HepG2 (cell line): Measurements from ENCODE around the gene COPE. TPM values are rescaled to one million over a fixed set of nuclear protein-coding genes. Genes with fewer than 3 reads are reported as not detected.

ENCODE experiments used
- GATA4 ChIP-seq: sonication (generic); IDR thresholded peaks from 2 replicates; pipeline ENCODE4 v1.6.1; 2016; ENCODE audit warnings: antibody characterized with exemption, low read depth, borderline replicate concordance
- SNAPC2 ChIP-seq: sonication (generic); formaldehyde crosslinking; IDR thresholded peaks from 2 replicates; pipeline ENCODE4 v1.8.1; 2022; ENCODE audit warnings: mild to moderate bottlenecking, missing genetic modification reagents
- ZNF143 ChIP-seq: sonication (generic); formaldehyde crosslinking; IDR thresholded peaks from 2 replicates; pipeline ENCODE4 v1.4.0; 2020; ENCODE audit warnings: missing genetic modification reagents
- ZNF766 ChIP-seq: sonication (generic); formaldehyde crosslinking; IDR thresholded peaks from 2 replicates; pipeline ENCODE4 v1.5.0; 2020; ENCODE audit warnings: missing genetic modification reagents, borderline replicate concordance
- polyA plus RNA-seq, 8 experiments: library from polyadenylated mRNA; depleted of rRNA in 3 of 8; stranded (reverse) in 7 of 8; unstranded in 1 of 8; fragments of >200 nt; fragmentation: Illumina TruSeq in 4 of 8; extraction: Trizol in 4 of 8; gene quantifications; 2 replicates each; pipeline versions ENCODE4 v1.2.1 to v1.2.3, GENCODE V29; 2011 to 2016; ENCODE audit warnings: low read depth in 4 of 8, missing spikeins in 1 of 8, mixed read lengths in 1 of 8; ENCODE audit not compliant: insufficient read depth in 1 of 8
- total RNA-seq, 5 experiments: library from RNA; depleted of rRNA; stranded (reverse); fragments of >200 nt; fragmentation: Illumina TruSeq; extraction: Trizol; gene quantifications; 2 replicates each; pipeline ENCODE4 v1.2.3, GENCODE V29; 2016; ENCODE audit warnings: low read depth in 1 of 5
- TF ChIP-seq, protein P1 (sequence below): sonication (generic); formaldehyde crosslinking; IDR thresholded peaks from 2 replicates; pipeline ENCODE4 v1.4.0; 2020; ENCODE audit warnings: missing genetic modification reagents
- TF ChIP-seq, protein P2 (sequence below): sonication (generic); formaldehyde crosslinking; conservative IDR thresholded peaks from 2 replicates; pipeline ENCODE4 v1.4.0; 2020; ENCODE audit warnings: missing genetic modification reagents

The COPE gene
- total and polyA plus RNA-seq, 2 of the 13 experiments (the other 11 are each of a cell fraction or from before 2014, with no cell fraction given), result 189 to 205 TPM

DNA sequence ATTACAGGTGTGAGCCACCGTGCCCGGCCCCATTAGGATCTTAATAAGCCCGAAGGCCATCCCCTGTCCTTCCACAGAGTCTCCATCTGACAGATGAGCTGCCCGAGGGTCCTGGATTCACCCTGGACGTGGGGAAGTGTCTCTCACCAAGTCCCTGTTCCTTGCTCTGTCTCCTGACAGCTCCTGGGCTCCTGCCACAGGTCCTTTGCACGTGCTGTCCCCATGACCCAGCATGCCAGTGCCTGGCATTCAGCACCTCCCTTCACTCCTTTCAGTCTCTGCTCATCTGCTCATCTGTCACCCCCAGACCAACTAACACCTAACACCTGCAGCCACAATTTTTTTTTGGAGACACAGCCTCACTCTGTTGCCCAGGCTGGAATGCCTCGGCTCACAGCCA lies 37.7 kb downstream of the COPE start (continued):
- TF ChIP-seq, protein P1, sequence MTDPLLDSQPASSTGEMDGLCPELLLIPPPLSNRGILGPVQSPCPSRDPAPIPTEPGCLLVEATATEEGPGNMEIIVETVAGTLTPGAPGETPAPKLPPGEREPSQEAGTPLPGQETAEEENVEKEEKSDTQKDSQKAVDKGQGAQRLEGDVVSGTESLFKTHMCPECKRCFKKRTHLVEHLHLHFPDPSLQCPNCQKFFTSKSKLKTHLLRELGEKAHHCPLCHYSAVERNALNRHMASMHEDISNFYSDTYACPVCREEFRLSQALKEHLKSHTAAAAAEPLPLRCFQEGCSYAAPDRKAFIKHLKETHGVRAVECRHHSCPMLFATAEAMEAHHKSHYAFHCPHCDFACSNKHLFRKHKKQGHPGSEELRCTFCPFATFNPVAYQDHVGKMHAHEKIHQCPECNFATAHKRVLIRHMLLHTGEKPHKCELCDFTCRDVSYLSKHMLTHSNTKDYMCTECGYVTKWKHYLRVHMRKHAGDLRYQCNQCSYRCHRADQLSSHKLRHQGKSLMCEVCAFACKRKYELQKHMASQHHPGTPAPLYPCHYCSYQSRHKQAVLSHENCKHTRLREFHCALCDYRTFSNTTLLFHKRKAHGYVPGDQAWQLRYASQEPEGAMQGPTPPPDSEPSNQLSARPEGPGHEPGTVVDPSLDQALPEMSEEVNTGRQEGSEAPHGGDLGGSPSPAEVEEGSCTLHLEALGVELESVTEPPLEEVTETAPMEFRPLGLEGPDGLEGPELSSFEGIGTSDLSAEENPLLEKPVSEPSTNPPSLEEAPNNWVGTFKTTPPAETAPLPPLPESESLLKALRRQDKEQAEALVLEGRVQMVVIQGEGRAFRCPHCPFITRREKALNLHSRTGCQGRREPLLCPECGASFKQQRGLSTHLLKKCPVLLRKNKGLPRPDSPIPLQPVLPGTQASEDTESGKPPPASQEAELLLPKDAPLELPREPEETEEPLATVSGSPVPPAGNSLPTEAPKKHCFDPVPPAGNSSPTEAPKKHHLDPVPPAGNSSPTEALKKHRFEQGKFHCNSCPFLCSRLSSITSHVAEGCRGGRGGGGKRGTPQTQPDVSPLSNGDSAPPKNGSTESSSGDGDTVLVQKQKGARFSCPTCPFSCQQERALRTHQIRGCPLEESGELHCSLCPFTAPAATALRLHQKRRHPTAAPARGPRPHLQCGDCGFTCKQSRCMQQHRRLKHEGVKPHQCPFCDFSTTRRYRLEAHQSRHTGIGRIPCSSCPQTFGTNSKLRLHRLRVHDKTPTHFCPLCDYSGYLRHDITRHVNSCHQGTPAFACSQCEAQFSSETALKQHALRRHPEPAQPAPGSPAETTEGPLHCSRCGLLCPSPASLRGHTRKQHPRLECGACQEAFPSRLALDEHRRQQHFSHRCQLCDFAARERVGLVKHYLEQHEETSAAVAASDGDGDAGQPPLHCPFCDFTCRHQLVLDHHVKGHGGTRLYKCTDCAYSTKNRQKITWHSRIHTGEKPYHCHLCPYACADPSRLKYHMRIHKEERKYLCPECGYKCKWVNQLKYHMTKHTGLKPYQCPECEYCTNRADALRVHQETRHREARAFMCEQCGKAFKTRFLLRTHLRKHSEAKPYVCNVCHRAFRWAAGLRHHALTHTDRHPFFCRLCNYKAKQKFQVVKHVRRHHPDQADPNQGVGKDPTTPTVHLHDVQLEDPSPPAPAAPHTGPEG (CRISPR knock-in tag), result no peak
- TF ChIP-seq ZNF766 (no peak), SNAPC2 (no peak), GATA4 (no peak), ZNF143 (CRISPR knock-in tag) (no peak)
- TF ChIP-seq, protein P2, sequence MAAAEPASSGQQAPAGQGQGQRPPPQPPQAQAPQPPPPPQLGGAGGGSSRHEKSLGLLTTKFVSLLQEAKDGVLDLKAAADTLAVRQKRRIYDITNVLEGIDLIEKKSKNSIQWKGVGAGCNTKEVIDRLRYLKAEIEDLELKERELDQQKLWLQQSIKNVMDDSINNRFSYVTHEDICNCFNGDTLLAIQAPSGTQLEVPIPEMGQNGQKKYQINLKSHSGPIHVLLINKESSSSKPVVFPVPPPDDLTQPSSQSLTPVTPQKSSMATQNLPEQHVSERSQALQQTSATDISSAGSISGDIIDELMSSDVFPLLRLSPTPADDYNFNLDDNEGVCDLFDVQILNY (CRISPR knock-in tag), result no peak
